Smooth muscle cell (in vitro differentiated cells): ENCODE data around the gene RAPGEF1. TPM values are rescaled to one million over a fixed set of nuclear protein-coding genes. Genes with fewer than 3 reads are reported as not detected.
A peak's percentile ranks its signal among the peaks of the same experiment; 100 is the strongest.

ENCODE experiments used
- DNase-seq: peaks from one replicate; lab custom pipeline; 2025; ENCODE audit not compliant: unreplicated experiment; lab: John Stamatoyannopoulos, UW
- H2AFZ ChIP-seq: fragments of 200-600 bp; sonication (generic); 2 replicates; pipeline ENCODE4 v1.6.0; 2016; ENCODE audit warnings: antibody characterized with exemption, low read depth, mild to moderate bottlenecking
- H3F3A ChIP-seq: fragments of 200-600 bp; sonication (generic); 2 replicates; pipeline ENCODE4 v1.6.0; 2017; ENCODE audit warnings: antibody characterized with exemption, low read depth
- H3K27ac ChIP-seq: fragments of 200-600 bp; sonication (generic); 2 replicates; pipeline ENCODE4 v1.5.1; 2016; ENCODE audit warnings: low read depth, mild to moderate bottlenecking
- H3K27me3 ChIP-seq: fragments of 200-600 bp; sonication (generic); 2 replicates; pipeline ENCODE4 v1.6.1; 2016; ENCODE audit warnings: low read depth, mild to moderate bottlenecking
- H3K36me3 ChIP-seq: fragments of 200-600 bp; sonication (generic); 2 replicates; pipeline ENCODE4 v1.5.1; 2016; ENCODE audit warnings: low read depth
- H3K4me1 ChIP-seq: fragments of 200-600 bp; sonication (generic); 2 replicates; pipeline ENCODE4 v1.5.1; 2016; ENCODE audit warnings: low read depth
- H3K4me2 ChIP-seq: fragments of 200-600 bp; sonication (generic); 2 replicates; pipeline ENCODE4 v1.6.0; 2016; ENCODE audit warnings: mild to moderate bottlenecking
- H3K4me3 ChIP-seq: fragments of 200-600 bp; sonication (generic); 2 replicates; pipeline ENCODE4 v1.5.1; 2016; ENCODE audit warnings: mild to moderate bottlenecking
- H3K79me2 ChIP-seq: fragments of 200-600 bp; sonication (generic); 2 replicates; pipeline ENCODE4 v1.6.0; 2016; ENCODE audit warnings: low read depth, mild to moderate bottlenecking
- H3K9ac ChIP-seq: fragments of 200-600 bp; sonication (generic); 2 replicates; pipeline ENCODE4 v1.6.0; 2016; ENCODE audit warnings: low read depth
- H3K9me3 ChIP-seq: fragments of 200-600 bp; sonication (generic); replicated peaks from 2 replicates; pipeline ENCODE4 v1.5.1; 2016; ENCODE audit warnings: low read depth
- H4K20me1 ChIP-seq: fragments of 200-600 bp; sonication (generic); 2 replicates; pipeline ENCODE4 v1.6.0; 2016; ENCODE audit warnings: low read depth
- WGBS: methylation state at CpG from one replicate; pipeline ENCODE4 v1.1.7; 2016; ENCODE audit warnings: low lambda C conversion rate; 5-methylcytosine and 5-hydroxymethylcytosine counted together
- polyA plus RNA-seq: library from polyadenylated mRNA; unstranded; fragments of >200 nt; fragmentation: Nextera tagmentation; extraction: Ambion mirVana; gene quantifications from 2 replicates; pipeline ENCODE4 v1.2.1, GENCODE V29; 2016
- total RNA-seq: library from RNA; depleted of rRNA; stranded (reverse); fragments of >200 nt; gene quantifications from 2 replicates; pipeline ENCODE4 v1.2.3, GENCODE V29; 2014
- TF ChIP-seq, protein P1 (sequence below): fragments of 200-600 bp; sonication (generic); IDR thresholded peaks from 2 replicates; pipeline ENCODE4 v1.5.1; 2017; ENCODE audit warnings: borderline replicate concordance, mild to moderate bottlenecking, antibody characterized with exemption; ENCODE audit not compliant: insufficient read depth, poor library complexity, severe bottlenecking

Gene RAPGEF1
- total and polyA plus RNA-seq, 2 experiments from 2014 or later = 16.4 to 17.8 TPM

DNA sequence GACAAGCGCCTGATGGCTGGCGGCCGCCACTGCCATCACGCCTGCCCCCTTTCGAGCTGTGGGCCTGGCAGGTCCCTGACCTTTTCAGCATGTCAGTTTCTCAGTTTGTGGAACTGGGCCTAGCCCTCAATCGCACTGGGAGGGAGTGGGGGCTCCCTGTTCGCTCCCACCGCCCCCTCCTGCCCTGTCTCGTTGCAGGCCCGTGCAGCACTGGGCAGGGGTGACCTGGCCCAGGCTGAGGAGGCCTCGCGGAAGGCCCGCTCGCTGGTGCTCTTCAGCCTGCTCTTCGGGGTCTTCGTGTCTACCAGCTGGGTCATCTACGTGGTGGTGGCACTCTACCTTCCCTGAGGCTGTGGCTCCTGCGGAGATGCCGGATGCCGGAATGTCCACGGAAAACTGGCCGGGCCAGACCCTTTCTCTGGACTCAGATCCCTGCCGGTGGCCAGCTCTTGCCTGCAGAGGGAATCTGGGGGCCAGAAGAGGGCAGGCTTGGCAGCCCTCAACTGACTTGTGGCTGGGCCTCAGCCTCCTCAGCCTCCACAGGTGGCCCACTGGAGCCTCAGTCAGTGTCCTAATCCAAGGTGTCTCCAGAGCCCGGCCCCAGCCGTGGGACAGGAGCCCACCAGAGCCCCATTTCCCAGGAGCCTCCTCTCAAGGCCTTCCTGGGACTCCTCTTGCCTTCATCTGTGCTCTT lies 181.9 kb downstream of the RAPGEF1 start:
- H3K4me2 ChIP-seq = no peak overlapping the region
- H3K4me3 ChIP-seq = no peak overlapping the region
- TF ChIP-seq, protein P1, sequence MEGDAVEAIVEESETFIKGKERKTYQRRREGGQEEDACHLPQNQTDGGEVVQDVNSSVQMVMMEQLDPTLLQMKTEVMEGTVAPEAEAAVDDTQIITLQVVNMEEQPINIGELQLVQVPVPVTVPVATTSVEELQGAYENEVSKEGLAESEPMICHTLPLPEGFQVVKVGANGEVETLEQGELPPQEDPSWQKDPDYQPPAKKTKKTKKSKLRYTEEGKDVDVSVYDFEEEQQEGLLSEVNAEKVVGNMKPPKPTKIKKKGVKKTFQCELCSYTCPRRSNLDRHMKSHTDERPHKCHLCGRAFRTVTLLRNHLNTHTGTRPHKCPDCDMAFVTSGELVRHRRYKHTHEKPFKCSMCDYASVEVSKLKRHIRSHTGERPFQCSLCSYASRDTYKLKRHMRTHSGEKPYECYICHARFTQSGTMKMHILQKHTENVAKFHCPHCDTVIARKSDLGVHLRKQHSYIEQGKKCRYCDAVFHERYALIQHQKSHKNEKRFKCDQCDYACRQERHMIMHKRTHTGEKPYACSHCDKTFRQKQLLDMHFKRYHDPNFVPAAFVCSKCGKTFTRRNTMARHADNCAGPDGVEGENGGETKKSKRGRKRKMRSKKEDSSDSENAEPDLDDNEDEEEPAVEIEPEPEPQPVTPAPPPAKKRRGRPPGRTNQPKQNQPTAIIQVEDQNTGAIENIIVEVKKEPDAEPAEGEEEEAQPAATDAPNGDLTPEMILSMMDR = no peak
- no peaks in the 10 kb centered on the region for H3K79me2 ChIP-seq
- H3K27ac ChIP-seq = no peak overlapping the region
- DNase-seq = no peak
- H3K36me3 ChIP-seq = no peaks in the 10 kb centered on the region
- no peak overlapping the region for H2AFZ ChIP-seq
- no peaks in the 10 kb centered on the region for H3F3A ChIP-seq
- no peaks in the 10 kb centered on the region for H4K20me1 ChIP-seq
- H3K4me1 ChIP-seq = no peaks in the 10 kb centered on the region
- no peaks in the 10 kb centered on the region for H3K9me3 ChIP-seq
- WGBS = 86% methylated on average over 20 of the region's 25 CpGs
- H3K9ac ChIP-seq = no peak overlapping the region
- peaks cover 31% of the 10 kb centered on the region for H3K27me3 ChIP-seq

DNA sequence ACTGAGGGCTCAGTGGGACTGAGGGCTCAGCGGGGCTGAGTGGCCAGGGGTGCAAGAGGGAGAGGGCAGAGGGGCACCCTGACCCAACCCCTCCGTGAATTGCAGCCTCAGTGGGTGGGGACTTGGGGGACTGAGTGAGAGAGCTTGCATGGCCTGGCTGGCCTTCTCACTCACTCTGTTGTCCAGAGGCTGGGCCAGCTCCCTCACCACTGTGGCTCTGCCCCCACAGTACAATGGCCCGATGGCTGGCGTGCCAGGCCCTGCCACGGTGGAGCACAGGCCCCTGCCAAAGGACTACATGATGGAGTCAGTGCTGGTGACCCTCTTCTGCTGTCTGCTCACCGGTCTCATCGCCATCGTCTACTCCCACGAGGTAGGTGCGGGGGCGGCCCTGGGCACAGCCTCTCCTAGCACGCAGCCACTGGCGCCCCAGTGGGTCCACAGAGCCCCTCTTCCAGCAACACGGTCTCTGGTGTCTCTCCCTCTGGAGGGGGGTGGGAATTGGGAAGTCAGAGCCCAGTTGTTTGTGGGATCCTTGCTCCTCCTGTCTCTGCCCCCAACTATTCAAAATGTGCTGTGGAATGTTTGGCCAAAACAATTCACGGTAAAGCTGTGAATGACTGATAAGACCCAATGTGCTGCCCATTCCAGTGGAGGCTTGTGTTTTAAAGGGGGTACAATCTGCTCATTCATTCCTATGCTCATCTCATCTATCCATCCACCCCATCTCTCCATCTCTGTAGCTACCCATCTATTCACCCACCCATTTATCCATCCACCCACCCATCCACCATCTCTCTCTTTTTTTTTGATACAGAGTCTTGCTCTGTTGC lies 183.8 kb downstream of the RAPGEF1 start:
- Histone ChIP-seq H3K27me3 (peaks cover 32% of the 10 kb centered on the region), H3K9ac (no peak overlapping the region), H3K4me3 (no peak overlapping the region), H3K79me2 (no peaks in the 10 kb centered on the region), H3K4me1 (no peaks in the 10 kb centered on the region), H3K27ac (no peak overlapping the region), H3K4me2 (no peak overlapping the region), H3K9me3 (no peaks in the 10 kb centered on the region), H3K36me3 (no peaks in the 10 kb centered on the region), H3F3A (no peaks in the 10 kb centered on the region), H4K20me1 (no peaks in the 10 kb centered on the region), H2AFZ (no peak overlapping the region)
- DNase-seq = no peak
- WGBS = 94% methylated on average over 15 of the region's 15 CpGs
- TF ChIP-seq, protein P1 = no peak

DNA sequence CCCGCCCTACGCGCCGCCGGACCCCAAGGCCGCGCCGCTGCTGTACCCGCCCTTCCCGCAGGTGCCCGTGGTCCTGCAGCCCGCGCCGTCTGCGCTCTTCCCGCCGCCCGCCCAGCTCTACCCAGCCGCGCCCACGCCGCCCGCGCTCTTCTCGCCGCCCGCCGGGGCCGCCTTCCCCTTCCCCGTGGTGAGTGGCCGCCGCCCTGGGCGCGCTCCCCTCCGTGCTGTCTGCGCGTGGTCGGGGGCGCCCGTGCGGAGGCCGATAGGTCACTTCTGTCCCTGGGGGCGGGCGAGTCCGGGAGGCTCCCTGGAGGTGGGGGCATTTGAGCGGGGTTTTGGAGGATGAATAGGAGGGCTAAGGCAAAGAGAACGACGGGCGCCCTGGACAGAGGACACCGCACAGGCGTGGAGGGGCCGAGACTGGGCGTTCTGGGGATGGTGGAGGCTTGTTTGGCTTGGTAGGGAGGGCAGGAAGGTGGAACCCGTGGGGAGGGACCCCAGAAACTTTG lies 185.0 kb downstream of the RAPGEF1 start:
- Histone ChIP-seq H3F3A (no peaks in the 10 kb centered on the region), H3K9me3 (no peaks in the 10 kb centered on the region), H2AFZ (no peak overlapping the region), H3K27me3 (peaks cover 32% of the 10 kb centered on the region), H3K36me3 (no peaks in the 10 kb centered on the region), H3K79me2 (no peaks in the 10 kb centered on the region), H3K27ac (no peak overlapping the region), H3K9ac (no peak overlapping the region), H4K20me1 (no peaks in the 10 kb centered on the region), H3K4me1 (no peaks in the 10 kb centered on the region), H3K4me2 (peak overlapping the region; percentile 51), H3K4me3 (no peak overlapping the region)
- WGBS = 42% methylated on average over 9 of the region's 54 CpGs
- no peak for DNase-seq
- TF ChIP-seq, protein P1 = no peak
